SKM-1 treated with dmso at 0.1 percent for 144 hours (cell line): Measurements from ENCODE around the gene ALOXE3.
"Not testable (repeated sequence)": the region's sequence is repeated elsewhere in the genome, so short reads cannot be mapped to it uniquely, and the experiment has no call there.

Experiments
- DNase-seq: peaks from one replicate; lab custom pipeline; 2025; ENCODE audit not compliant: unreplicated experiment; lab: John Stamatoyannopoulos, UW

Gene ALOXE3

DNA sequence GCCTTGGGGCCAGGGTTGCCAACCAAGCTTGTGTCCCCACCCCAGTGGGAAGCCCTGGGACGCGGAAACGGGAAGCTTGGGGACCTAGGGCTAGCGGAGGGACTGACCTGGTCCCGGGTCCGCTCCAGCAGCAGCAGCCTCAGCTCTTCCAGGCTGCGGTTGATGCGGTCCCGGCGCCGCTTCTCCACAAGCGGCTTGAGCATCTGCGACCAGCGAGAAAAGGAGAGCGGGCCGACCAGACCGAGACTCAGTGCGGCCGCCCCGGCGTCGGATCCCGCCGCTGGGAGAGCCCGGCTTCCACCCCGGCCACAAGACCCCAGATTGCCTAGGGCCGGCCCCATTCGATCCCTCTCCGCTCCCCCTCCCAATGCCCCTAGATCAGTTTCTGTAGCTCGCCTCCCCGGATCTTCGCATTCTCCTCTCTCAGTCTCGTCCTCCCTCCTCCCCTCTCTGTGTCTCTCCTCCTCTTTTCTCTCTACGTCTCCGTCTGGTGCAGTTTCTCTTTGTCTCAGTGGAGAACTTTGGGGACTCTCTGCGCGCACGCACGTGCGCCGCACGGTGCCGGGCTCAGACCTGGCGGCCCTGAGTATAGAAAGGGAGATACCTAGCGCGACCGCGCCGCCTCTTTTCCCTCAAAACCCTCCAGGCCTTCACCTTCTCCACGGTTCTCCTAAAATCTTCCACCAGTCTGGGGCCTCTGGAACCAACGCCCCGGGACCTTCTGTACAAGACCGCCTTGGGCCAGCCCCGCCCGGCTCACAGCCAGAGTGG lies 4.8 kb upstream of the ALOXE3 start:
- no peak for DNase-seq

DNA sequence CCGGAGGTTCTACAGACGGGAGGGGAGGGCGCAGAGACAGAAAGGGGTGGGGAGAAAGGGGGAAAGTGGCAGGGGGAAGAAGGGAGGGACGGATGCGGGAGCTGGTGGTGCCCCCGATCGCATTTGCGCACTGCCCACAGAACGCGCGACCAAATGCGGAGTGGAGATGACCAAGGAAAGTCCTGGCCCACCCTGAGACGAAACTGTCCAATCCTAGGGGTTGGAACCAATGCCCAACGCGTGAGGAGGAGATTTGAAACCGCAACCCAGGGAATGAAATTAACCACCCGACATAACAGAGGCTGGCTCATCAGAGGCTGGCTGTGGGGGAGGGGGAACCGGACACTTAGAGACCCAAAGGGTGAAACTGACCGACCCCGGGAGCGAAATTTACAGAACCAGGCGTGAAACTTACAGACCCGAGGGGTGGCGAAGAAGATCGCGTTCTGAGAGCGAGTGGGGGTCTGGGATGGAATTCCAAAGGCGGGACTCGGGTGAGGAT lies 4.2 kb upstream of the ALOXE3 start:
- DNase-seq, result no peak

DNA sequence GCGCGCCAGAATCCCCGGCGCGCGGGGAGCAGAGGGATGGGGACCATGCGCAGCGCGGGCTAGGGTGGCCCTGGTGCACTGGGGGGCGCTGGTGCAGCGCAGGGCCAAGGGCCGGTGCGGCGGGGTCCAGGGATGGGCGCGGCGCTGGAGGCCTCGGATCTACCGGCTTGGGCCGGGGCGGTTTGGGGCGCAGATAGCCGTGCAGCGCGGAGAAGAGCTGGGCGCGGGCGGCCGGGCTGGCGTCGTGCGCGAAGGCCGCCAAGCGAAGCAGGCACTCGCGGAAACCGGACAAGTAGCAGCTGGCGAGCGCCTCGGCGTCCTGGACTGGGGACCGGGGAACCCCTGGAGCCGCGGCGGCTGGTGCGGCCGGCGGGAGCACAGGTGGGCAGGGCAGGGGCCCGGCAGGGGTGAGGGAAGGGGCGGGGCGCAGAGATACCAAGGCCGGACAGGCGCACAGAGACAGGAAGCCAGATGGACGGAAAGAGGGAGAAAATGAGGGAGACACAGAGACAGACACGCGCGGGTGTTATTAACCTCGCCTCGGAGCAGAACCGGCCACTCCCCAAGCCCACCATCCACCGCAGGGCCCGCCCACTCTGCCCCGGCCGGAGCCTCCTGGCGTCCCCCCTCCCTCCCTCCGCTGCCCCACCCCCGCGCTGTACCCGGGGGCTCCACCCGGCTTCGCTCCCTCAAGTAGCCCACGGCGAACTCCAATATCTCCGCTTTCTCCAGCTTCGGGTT lies 3.5 kb upstream of the ALOXE3 start:
- DNase-seq, result no peak

- no peak for DNase-seq
Observed at GRCh38 chr17:8121407-8121680, 3.0 kb upstream of the ALOXE3 start.

DNA sequence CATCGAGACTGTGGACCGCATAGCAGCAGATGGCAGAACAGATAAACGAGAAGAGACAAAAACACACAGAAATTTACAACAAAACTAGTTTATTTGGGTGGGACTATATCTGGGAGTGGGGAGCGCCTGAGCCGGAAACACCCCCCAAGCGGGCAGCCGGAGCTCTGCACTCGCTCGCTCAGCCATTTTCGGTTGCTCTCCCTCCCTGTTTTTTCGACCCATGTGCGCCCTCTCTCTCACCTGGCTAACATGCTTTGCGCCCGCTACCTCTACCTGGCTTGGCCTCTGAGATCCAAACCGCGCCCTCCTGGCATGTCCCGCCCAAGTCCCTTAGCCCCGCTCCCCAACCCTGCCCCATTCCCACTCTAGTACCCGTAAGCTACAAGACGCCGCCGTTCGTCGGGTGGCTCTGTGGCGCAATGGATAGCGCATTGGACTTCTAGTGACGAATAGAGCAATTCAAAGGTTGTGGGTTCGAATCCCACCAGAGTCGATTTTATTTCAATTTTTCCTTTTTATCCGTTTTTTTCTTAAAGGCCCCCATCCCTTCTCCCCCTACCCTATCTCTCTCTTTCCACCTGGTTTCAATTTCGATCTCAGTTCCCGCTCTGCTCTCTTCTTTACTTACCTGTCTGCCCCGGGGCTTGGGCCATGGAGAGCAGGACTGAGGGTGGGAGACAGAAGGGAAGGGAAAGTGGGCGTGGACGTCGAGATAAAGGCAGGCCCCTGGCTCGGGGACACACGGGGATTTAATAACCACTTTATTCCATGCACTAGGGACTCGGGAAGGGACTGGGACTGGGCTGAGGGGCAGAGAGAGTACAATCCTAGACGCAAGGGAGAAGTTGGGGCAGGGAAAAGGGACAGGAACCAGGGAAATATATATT lies 2.4 kb upstream of the ALOXE3 start:
- peak; percentile 57 for DNase-seq

GRCh38 chr17:8119581-8120519 lies 1.5 kb upstream of the ALOXE3 start:
- DNase-seq, result peak; percentile 58

DNA sequence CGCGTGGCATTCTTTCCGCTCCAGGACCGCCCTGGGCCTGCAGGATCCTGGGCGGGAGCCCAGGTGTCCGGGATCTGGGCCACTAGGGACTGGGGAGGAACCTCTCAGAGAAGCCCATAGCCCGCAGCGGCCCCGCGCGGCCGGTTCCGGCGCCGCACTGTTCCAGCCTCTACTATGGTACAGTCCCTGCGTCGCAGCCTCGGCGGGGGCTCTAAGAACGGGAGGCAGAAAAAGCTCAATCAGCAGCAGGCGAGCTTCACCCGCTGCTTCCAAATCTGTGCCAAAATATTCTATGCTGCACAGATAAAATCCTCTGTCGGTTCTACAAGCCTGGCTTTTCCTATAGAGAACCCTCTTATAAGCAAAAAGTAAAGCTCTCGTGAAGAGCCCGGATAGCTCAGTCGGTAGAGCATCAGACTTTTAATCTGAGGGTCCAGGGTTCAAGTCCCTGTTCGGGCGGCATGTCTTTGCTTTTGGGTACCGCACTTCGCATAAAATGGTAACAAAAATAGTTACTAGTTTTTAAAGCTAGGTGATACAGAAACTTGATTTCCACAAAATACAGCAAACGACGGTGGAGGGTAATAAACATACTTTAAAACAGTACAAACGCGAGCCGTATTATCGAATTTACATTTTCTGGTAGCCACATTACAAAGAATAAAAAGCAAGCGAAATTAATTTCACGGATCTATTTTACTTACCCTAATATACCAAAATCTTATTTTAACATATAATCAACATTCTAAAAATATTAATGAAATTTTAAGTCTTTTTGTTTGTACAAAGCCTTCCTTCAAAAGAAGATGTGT lies 661 bp upstream of the ALOXE3 start:
- DNase-seq, result peak; percentile 43

- no peak for DNase-seq
Observed at GRCh38 chr17:8117367-8117979, 841 bp downstream of the ALOXE3 start.

DNA sequence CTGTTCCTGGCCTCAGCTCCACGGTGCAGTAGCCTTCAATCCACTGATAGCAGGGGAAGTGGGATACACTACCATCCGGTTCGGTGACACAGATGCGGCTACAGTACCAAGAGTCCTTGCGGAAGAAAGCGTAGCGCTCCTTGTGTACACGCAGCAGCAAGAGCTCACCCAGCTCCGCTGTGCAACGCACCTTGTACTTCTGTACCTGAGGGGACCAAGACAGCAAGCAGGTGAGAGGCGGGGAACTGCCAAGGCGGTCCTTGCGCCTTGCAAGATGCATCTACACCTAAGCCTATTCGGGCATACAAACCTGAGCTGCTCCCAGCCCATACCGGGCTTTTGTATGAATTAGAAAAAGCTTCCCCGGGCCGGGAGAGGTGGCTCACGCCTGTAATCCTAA lies 1.5 kb downstream of the ALOXE3 start:
- no peak for DNase-seq

DNA sequence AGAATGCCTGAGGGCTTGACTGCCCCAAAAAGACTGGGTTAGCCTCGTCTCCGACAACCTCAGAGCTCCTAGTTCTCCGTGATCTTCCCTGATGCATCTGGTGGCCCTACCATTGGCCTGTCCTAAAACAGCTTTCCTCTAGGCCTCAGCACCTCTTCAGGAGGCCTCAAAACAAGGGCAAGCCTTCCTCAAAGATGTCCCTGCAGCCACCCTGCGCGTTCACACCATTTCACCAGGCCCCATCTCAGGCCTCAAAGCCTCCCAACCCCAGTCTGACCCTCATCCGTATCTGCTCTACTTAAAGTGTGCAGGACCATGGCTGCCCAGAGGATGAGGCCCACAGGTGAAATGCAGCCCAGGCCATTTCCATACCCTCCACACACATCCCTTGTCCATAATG lies 7.4 kb downstream of the ALOXE3 start:
- no peak for DNase-seq

- DNase-seq, result no peak
Observed at GRCh38 chr17:8110456-8110804, 7.9 kb downstream of the ALOXE3 start.

DNA sequence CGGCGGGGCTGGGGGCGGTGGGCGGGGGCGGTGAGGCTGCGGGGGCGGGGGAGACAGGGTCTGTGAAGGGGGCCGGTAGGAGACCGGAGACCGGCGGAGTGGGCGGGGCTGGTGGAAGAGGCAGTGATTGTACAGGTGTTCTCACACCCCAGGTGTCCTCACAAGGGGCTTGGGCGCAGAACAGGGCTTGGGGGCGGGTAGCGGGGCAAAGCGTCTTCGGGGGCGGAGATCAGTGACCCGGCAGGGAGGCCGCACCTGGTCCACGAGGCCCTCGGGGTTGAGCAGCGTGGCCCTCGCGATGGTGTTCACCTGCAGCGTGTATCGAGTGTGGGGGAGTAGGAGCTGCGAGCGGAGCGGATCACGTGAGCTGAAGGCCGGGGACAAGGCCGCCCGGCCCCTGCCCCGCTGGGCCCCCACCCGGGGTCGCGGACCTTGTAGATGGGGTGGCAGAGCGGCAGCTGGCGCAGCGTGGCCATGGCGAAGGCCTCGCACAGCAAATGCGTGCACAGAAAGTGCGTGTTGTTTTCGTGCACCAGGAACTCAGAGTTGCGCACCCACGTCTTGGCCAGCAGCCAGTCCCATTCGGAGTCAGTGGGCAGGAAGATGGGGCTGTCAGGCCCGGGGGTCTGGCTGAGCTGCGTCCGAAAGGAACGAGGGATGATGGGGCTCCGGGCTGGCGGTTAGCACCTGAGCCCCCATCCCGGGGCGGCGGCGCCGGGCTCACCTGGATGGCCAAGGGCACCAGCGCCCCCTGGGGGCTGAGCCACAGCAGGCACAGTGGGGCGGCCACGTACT lies 8.5 kb downstream of the ALOXE3 start:
- DNase-seq, result no peak

- no peak for DNase-seq
Observed at GRCh38 chr17:8108972-8109660, 9.2 kb downstream of the ALOXE3 start.

- DNase-seq, result not testable (repeated sequence)
Observed at GRCh38 chr17:8106980-8107379, 11.3 kb downstream of the ALOXE3 start.

GRCh38 chr17:8105957-8106398 lies 12.3 kb downstream of the ALOXE3 start:
- DNase-seq, result no peak

DNA sequence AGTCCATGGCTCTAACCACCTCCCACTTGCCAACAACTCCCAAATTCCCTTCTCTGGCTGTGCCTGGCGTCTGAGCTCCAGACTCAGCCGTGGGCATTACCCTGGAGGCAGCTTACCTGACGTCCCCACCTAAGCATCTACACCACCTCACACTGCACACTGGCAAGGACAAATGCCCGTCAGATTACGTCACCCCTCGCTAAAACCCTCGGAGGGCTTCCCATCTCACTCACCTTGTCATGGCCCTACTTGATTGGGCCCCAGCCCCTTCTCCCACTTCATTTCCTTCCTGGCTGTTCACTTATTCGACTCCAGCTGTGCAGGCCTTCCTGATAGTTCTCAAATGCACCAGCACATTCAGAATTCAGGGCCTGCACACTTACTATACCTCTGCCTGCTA lies 13.4 kb downstream of the ALOXE3 start:
- no peak for DNase-seq

GRCh38 chr17:8103549-8103948 lies 14.8 kb downstream of the ALOXE3 start:
- DNase-seq, result no peak

GRCh38 chr17:8101721-8102120 lies 16.6 kb downstream of the ALOXE3 start:
- no peak for DNase-seq
